GM10266 (cell line): ENCODE data around the gene COX4I1.

ENCODE experiments used
- DNase-seq: peaks from one replicate; pipeline ENCODE4 v3.0.0; 2012; ENCODE audit errors: extremely low spot score
- TF ChIP-seq, protein P1 (sequence below): IDR thresholded peaks from 2 replicates; pipeline ENCODE4 v1.5.1; 2012; ENCODE audit warnings: mild to moderate bottlenecking, low read depth; ENCODE audit not compliant: control insufficient read depth, insufficient read depth; ENCODE audit errors: missing control alignments

The COX4I1 gene

DNA sequence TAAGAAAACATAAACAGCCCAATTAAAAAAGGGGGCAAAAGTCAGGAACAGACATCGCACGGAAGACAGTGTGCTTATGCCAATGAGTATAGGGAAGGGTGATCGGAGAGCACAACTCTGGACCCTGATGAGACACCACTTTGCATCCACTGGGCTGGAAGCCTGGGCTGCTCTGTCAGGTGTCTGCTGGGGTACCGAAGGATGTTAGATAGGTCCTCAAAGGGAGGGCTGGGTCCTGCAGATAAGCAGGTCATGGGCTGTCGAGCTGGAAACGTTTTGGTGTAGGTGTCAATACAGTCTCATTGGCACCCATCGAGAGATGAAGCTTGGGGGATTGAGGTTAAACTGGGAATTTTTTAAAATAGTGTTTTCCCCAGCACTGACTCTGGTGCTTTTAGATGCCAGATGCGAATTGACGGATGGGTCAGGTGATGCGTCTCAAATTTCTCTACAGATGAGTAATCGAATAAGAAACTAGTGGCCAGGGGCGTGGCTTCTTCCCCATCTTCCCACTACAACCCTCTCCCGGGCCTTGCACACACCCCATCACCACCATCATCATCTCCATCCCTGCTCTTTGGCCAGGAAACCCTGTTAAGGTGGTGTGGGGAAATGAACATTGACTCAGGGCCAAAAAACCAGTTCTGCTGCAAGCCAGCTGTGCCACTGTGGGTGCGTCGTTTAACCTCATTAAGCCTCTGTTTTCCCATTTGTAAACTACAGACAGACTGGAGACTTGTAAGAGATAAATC, 51.7 kb downstream of the COX4I1 start:
- no peak for DNase-seq
- TF ChIP-seq, protein P1, sequence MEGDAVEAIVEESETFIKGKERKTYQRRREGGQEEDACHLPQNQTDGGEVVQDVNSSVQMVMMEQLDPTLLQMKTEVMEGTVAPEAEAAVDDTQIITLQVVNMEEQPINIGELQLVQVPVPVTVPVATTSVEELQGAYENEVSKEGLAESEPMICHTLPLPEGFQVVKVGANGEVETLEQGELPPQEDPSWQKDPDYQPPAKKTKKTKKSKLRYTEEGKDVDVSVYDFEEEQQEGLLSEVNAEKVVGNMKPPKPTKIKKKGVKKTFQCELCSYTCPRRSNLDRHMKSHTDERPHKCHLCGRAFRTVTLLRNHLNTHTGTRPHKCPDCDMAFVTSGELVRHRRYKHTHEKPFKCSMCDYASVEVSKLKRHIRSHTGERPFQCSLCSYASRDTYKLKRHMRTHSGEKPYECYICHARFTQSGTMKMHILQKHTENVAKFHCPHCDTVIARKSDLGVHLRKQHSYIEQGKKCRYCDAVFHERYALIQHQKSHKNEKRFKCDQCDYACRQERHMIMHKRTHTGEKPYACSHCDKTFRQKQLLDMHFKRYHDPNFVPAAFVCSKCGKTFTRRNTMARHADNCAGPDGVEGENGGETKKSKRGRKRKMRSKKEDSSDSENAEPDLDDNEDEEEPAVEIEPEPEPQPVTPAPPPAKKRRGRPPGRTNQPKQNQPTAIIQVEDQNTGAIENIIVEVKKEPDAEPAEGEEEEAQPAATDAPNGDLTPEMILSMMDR = no peak

- no peak for DNase-seq
- TF ChIP-seq, protein P1 = no peak
Measured at GRCh38 chr16:85853547-85854545, 54.4 kb downstream of the COX4I1 start.

- TF ChIP-seq, protein P1 = no peak
- no peak for DNase-seq
Measured at GRCh38 chr16:85854935-85855334, 55.4 kb downstream of the COX4I1 start.

- TF ChIP-seq, protein P1 = no peak
- no peak for DNase-seq
Measured at GRCh38 chr16:85856079-85856478, 56.6 kb downstream of the COX4I1 start.

DNA sequence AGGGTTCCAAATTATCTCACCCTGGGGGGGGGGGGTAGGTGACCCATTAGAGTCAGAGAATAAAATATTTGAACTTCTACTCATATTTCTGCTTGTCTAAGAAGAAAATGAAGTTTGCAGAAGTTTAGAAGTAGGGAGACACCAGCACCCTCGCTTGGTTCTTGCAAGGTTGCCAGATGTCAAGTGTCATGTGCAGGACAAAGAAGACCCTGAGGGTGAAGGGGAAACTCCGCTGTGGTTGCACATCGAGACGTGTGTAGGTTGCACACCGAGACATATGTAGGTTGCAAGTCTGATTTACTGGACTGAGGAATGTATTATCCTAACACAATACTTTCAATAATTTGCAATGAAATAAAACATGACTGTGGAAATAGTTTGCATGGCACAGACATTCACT, 57.1 kb downstream of the COX4I1 start:
- TF ChIP-seq, protein P1 = no peak
- DNase-seq = no peak
